ENCODE results near the gene ACKR2. TPM values are rescaled to one million over a fixed set of nuclear protein-coding genes. Genes with fewer than 3 reads are reported as not detected.
"Not testable (repeated sequence)": the region's sequence is repeated elsewhere in the genome, so short reads cannot be mapped to it uniquely, and the experiment has no call there.

Gene ACKR2
- total RNA-seq, 1 donor = 0.10 TPM

- not testable (repeated sequence) for H3K4me1 ChIP-seq (ENCODE audit: insufficient read depth, low read length); H3K4me3 ChIP-seq (ENCODE audit: low read length); H3K27me3 ChIP-seq (ENCODE audit: insufficient read depth, low read length); H3K9me3 ChIP-seq (ENCODE audit: low read depth, low read length)
These were observed 2.1 kb downstream of the ACKR2 start for GRCh38 chr3:42811118-42811883.

GRCh38 chr3:42814246-42814645 lies 5.0 kb downstream of the ACKR2 start:
- Histone ChIP-seq H3K4me3 (ENCODE audit: low read length) (no peak overlapping the region), H3K9me3 (ENCODE audit: low read depth, low read length) (no peaks in the 10 kb centered on the region), H3K27me3 (ENCODE audit: insufficient read depth, low read length) (no peaks in the 10 kb centered on the region), H3K4me1 (ENCODE audit: insufficient read depth, low read length) (no peaks in the 10 kb centered on the region)

- Histone ChIP-seq H3K9me3 (ENCODE audit: low read depth, low read length) (no peaks in the 10 kb centered on the region), H3K4me1 (ENCODE audit: insufficient read depth, low read length) (no peaks in the 10 kb centered on the region), H3K4me3 (ENCODE audit: low read length) (no peak overlapping the region), H3K27me3 (ENCODE audit: insufficient read depth, low read length) (no peaks in the 10 kb centered on the region)
These were observed 5.8 kb downstream of the ACKR2 start for GRCh38 chr3:42814914-42815507.

GRCh38 chr3:42815826-42816225 lies 6.6 kb downstream of the ACKR2 start:
- H3K4me3 ChIP-seq (ENCODE audit: low read length) = no peak overlapping the region
- no peaks in the 10 kb centered on the region for H3K4me1 ChIP-seq (ENCODE audit: insufficient read depth, low read length)
- no peaks in the 10 kb centered on the region for H3K9me3 ChIP-seq (ENCODE audit: low read depth, low read length)
- H3K27me3 ChIP-seq (ENCODE audit: insufficient read depth, low read length) = no peaks in the 10 kb centered on the region

- H3K4me3 ChIP-seq (ENCODE audit: low read length) = no peak overlapping the region
- no peaks in the 10 kb centered on the region for H3K9me3 ChIP-seq (ENCODE audit: low read depth, low read length)
- no peaks in the 10 kb centered on the region for H3K27me3 ChIP-seq (ENCODE audit: insufficient read depth, low read length)
- no peaks in the 10 kb centered on the region for H3K4me1 ChIP-seq (ENCODE audit: insufficient read depth, low read length)
These were observed 10.2 kb downstream of the ACKR2 start for GRCh38 chr3:42819351-42819965.

GRCh38 chr3:42820746-42821051 lies 11.5 kb downstream of the ACKR2 start:
- Histone ChIP-seq H3K4me1 (ENCODE audit: insufficient read depth, low read length) (no peaks in the 10 kb centered on the region), H3K27me3 (ENCODE audit: insufficient read depth, low read length) (no peaks in the 10 kb centered on the region), H3K4me3 (ENCODE audit: low read length) (no peak overlapping the region), H3K9me3 (ENCODE audit: low read depth, low read length) (no peaks in the 10 kb centered on the region)

- no peaks in the 10 kb centered on the region for H3K27me3 ChIP-seq (ENCODE audit: insufficient read depth, low read length)
- H3K4me1 ChIP-seq (ENCODE audit: insufficient read depth, low read length) = no peaks in the 10 kb centered on the region
- no peaks in the 10 kb centered on the region for H3K9me3 ChIP-seq (ENCODE audit: low read depth, low read length)
- no peak overlapping the region for H3K4me3 ChIP-seq (ENCODE audit: low read length)
These were observed 13.6 kb downstream of the ACKR2 start for GRCh38 chr3:42822828-42823227.

GRCh38 chr3:42823351-42823750 lies 14.1 kb downstream of the ACKR2 start:
- Histone ChIP-seq H3K4me1 (ENCODE audit: insufficient read depth, low read length) (no peaks in the 10 kb centered on the region), H3K9me3 (ENCODE audit: low read depth, low read length) (no peaks in the 10 kb centered on the region), H3K27me3 (ENCODE audit: insufficient read depth, low read length) (no peaks in the 10 kb centered on the region), H3K4me3 (ENCODE audit: low read length) (no peak overlapping the region)

- no peaks in the 10 kb centered on the region for H3K4me1 ChIP-seq (ENCODE audit: insufficient read depth, low read length)
- H3K27me3 ChIP-seq (ENCODE audit: insufficient read depth, low read length) = no peaks in the 10 kb centered on the region
- H3K9me3 ChIP-seq (ENCODE audit: low read depth, low read length) = no peaks in the 10 kb centered on the region
- H3K4me3 ChIP-seq (ENCODE audit: low read length) = no peak overlapping the region
These were observed 16.9 kb downstream of the ACKR2 start for GRCh38 chr3:42826141-42826540.

- no peaks in the 10 kb centered on the region for H3K27me3 ChIP-seq (ENCODE audit: insufficient read depth, low read length)
- no peaks in the 10 kb centered on the region for H3K4me1 ChIP-seq (ENCODE audit: insufficient read depth, low read length)
- H3K9me3 ChIP-seq (ENCODE audit: low read depth, low read length) = no peaks in the 10 kb centered on the region
- no peak overlapping the region for H3K4me3 ChIP-seq (ENCODE audit: low read length)
These were observed 17.8 kb downstream of the ACKR2 start for GRCh38 chr3:42827023-42827422.

- no peak overlapping the region for H3K4me3 ChIP-seq (ENCODE audit: low read length)
- no peaks in the 10 kb centered on the region for H3K9me3 ChIP-seq (ENCODE audit: low read depth, low read length)
- H3K4me1 ChIP-seq (ENCODE audit: insufficient read depth, low read length) = no peaks in the 10 kb centered on the region
- H3K27me3 ChIP-seq (ENCODE audit: insufficient read depth, low read length) = no peaks in the 10 kb centered on the region
These were observed 18.4 kb downstream of the ACKR2 start for GRCh38 chr3:42827654-42828053.

GRCh38 chr3:42829083-42829627 lies 19.9 kb downstream of the ACKR2 start:
- no peaks in the 10 kb centered on the region for H3K9me3 ChIP-seq (ENCODE audit: low read depth, low read length)
- H3K27me3 ChIP-seq (ENCODE audit: insufficient read depth, low read length) = no peaks in the 10 kb centered on the region
- no peak overlapping the region for H3K4me3 ChIP-seq (ENCODE audit: low read length)
- H3K4me1 ChIP-seq (ENCODE audit: insufficient read depth, low read length) = no peaks in the 10 kb centered on the region

- no peaks in the 10 kb centered on the region for H3K9me3 ChIP-seq (ENCODE audit: low read depth, low read length)
- no peaks in the 10 kb centered on the region for H3K4me1 ChIP-seq (ENCODE audit: insufficient read depth, low read length)
- H3K27me3 ChIP-seq (ENCODE audit: insufficient read depth, low read length) = no peaks in the 10 kb centered on the region
- H3K4me3 ChIP-seq (ENCODE audit: low read length) = no peak overlapping the region
These were observed 20.6 kb downstream of the ACKR2 start for GRCh38 chr3:42829628-42830436.

GRCh38 chr3:42830437-42831320 lies 21.4 kb downstream of the ACKR2 start:
- no peaks in the 10 kb centered on the region for H3K4me1 ChIP-seq (ENCODE audit: insufficient read depth, low read length)
- H3K27me3 ChIP-seq (ENCODE audit: insufficient read depth, low read length) = no peaks in the 10 kb centered on the region
- H3K9me3 ChIP-seq (ENCODE audit: low read depth, low read length) = no peaks in the 10 kb centered on the region
- no peak overlapping the region for H3K4me3 ChIP-seq (ENCODE audit: low read length)
